ENCODE data around the gene RDH13. TPM values are rescaled to one million over a fixed set of nuclear protein-coding genes. Genes with fewer than 3 reads are reported as not detected.

RDH13 gene, protein sequence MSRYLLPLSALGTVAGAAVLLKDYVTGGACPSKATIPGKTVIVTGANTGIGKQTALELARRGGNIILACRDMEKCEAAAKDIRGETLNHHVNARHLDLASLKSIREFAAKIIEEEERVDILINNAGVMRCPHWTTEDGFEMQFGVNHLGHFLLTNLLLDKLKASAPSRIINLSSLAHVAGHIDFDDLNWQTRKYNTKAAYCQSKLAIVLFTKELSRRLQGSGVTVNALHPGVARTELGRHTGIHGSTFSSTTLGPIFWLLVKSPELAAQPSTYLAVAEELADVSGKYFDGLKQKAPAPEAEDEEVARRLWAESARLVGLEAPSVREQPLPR
- 4.4 and 9.2 TPM in 2 replicates for total RNA-seq

DNA sequence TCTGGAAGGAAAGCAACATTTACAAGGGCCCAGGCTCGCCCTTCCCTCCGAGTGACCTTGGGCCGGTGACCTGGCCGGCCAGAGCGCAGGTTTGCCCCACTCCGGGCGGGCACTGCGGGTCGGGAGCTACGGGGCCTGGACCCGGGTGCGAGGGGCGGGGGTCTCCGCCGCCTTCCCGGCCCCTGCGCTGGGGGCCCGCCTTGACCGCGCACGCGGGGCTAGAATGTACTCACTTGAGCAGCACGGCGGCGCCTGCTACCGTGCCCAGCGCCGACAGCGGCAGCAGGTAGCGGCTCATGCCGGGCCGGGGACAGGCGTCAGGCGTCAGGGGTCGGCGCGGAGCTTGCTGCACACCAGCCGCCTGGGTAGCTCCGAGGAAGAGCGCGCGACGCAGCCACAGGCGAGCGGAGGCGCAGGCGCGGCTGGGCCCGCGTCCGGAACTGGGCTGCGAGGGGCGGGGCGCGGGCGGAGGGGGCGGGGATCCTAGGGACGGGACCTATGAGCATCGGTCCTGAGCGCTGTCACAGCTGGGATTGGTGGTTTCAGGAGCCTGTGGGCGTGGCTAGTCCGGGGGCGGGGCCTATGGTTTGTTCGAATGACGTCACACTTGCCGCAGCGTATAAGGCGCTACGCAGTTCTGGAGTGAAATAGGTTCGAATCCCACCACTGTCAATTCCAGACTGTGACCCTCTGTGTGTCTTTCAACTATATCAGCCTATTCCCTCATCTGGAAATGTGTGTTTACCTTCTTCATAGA, at the start of gene RDH13:
RDH13 (minus strand) TSS at position 414 of the 757 bp plus-strand sequence; CDS start at position 298, 116 bp downstream.

DNA sequence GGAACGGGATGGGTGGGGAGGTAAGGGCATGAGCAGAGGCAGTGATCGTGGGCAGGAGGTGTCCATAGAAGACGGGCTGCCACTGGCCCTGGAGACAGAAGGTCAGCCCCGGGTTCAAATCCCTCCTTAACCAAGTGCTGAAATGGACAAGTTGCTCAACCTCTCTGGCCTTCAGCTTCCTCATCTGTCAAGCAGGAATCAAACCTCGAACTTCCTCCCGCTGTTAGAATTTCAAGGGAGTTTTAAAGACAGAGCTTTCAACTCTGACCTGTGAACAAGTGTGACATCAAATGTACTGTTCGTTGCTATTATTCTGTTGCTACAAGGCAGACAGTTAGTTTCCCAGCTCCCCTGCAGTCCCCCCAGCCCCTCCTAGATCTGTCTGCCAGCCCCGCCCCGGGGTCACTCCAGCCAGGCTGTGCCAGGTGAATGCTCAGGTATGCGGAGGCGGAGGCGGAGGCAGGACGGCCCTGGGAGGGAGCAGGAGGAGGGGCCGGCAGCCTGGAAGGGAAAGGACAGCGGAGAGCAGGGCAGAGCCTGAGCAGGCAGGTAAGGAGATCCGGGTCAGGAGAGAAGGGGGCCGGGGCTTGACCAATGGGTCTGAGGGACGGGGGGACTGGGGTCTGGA, 12.5 kb upstream of the RDH13 start, which contains the start of gene EPS8L1:
EPS8L1 (plus strand) TSS at position 499 of the 628 bp plus-strand sequence. CDS start 576 bp downstream, outside the sequence.

Other genes with a start within 250 kb of the RDH13 start
- not detected in 2 replicates for gene KIR3DL1, start 246.7 kb downstream of the RDH13 start, total RNA-seq
- not detected in 2 replicates for gene KIR2DS4, start 230.5 kb downstream of the RDH13 start, total RNA-seq
- not detected in 2 replicates for gene KIR3DL2, start 212.7 kb downstream of the RDH13 start, total RNA-seq
- gene FCAR, start 188.9 kb downstream of the RDH13 start, total RNA-seq, result not detected in 2 replicates
- gene NCR1, start 157.0 kb downstream of the RDH13 start, total RNA-seq, result not detected in 2 replicates
- gene NLRP7, start 115.6 kb downstream of the RDH13 start, total RNA-seq, result not detected in 2 replicates
- gene NLRP2, start 96.8 kb downstream of the RDH13 start, total RNA-seq, result 10.3 and 12.2 TPM in 2 replicates
- gene GP6, start 24.9 kb downstream of the RDH13 start, total RNA-seq, result 0.22 TPM in 1 of 2 replicates, not detected in the other
- 0.88 and 3.1 TPM in 2 replicates for gene EPS8L1, start 12.7 kb upstream of the RDH13 start, total RNA-seq
- gene PPP1R12C, start 54.5 kb upstream of the RDH13 start, total RNA-seq, result 86.5 and 91.7 TPM in 2 replicates
- gene TNNT1, start 86.1 kb upstream of the RDH13 start, total RNA-seq, result 0.57 and 2.8 TPM in 2 replicates
- not detected in 2 replicates for gene TNNI3, start 94.6 kb upstream of the RDH13 start, total RNA-seq
- 0.66 TPM in 1 of 2 replicates, not detected in the other for gene DNAAF3, start 103.5 kb upstream of the RDH13 start, total RNA-seq
- gene SYT5, start 117.1 kb upstream of the RDH13 start, total RNA-seq, result under 0.01 TPM in 1 of 2 replicates, not detected in the other
- 4.9 and 46.0 TPM in 2 replicates for gene PTPRH, start 146.4 kb upstream of the RDH13 start, total RNA-seq
- 1.9 and 2.6 TPM in 2 replicates for gene TMEM86B, start 165.6 kb upstream of the RDH13 start, total RNA-seq
- 58.9 and 69.9 TPM in 2 replicates for gene PPP6R1, start 195.9 kb upstream of the RDH13 start, total RNA-seq
- gene HSPBP1, start 217.0 kb upstream of the RDH13 start, total RNA-seq, result 41.1 and 41.9 TPM in 2 replicates
- gene BRSK1, start 220.8 kb upstream of the RDH13 start, total RNA-seq, result 1.7 and 3.5 TPM in 2 replicates

Data from placental pericyte (primary cell).